Adipocyte (in vitro differentiated cells): ENCODE data around the gene TPO.

Experiments used
- DNase-seq: peaks from one replicate; pipeline ENCODE4 v3.0.0-alpha.2; 2015; ENCODE audit warnings: low read depth
- H3K27me3 ChIP-seq: replicated peaks from 2 replicates; pipeline ENCODE4 v1.7.0; 2013; ENCODE audit warnings: mild to moderate bottlenecking, low read length, moderate library complexity; ENCODE audit not compliant: control insufficient read depth, insufficient read depth
- H3K36me3 ChIP-seq: 2 replicates; pipeline ENCODE4 v1.7.0; 2013; ENCODE audit warnings: low read length, mild to moderate bottlenecking, moderate library complexity; ENCODE audit not compliant: control insufficient read depth, insufficient read depth, severe bottlenecking
- H3K4me1 ChIP-seq: 2 replicates; pipeline ENCODE4 v1.7.0; 2013; ENCODE audit warnings: mild to moderate bottlenecking, low read length, moderate library complexity; ENCODE audit not compliant: control insufficient read depth, insufficient read depth
- H3K4me3 ChIP-seq: 2 replicates; pipeline ENCODE4 v1.7.0; 2013; ENCODE audit warnings: mild to moderate bottlenecking, low read length, moderate library complexity
- H3K9ac ChIP-seq: 2 replicates; pipeline ENCODE4 v1.7.0; 2013; ENCODE audit warnings: mild to moderate bottlenecking, low read length, moderate library complexity
- H3K9me3 ChIP-seq: 2 replicates; pipeline ENCODE4 v1.7.0; 2013; ENCODE audit warnings: mild to moderate bottlenecking, low read length, moderate library complexity; ENCODE audit not compliant: control insufficient read depth

The TPO gene

GRCh38 chr2:1476617-1477195, 63.4 kb downstream of the TPO start:
- no peaks in the 10 kb centered on the region for H3K4me1 ChIP-seq
- no peaks in the 10 kb centered on the region for H3K36me3 ChIP-seq
- no peaks in the 10 kb centered on the region for H3K9me3 ChIP-seq
- no peak overlapping the region for H3K4me3 ChIP-seq
- H3K9ac ChIP-seq, result no peak overlapping the region
- H3K27me3 ChIP-seq, result peaks cover under 1% of the 10 kb centered on the region
- DNase-seq, result no peak

DNA sequence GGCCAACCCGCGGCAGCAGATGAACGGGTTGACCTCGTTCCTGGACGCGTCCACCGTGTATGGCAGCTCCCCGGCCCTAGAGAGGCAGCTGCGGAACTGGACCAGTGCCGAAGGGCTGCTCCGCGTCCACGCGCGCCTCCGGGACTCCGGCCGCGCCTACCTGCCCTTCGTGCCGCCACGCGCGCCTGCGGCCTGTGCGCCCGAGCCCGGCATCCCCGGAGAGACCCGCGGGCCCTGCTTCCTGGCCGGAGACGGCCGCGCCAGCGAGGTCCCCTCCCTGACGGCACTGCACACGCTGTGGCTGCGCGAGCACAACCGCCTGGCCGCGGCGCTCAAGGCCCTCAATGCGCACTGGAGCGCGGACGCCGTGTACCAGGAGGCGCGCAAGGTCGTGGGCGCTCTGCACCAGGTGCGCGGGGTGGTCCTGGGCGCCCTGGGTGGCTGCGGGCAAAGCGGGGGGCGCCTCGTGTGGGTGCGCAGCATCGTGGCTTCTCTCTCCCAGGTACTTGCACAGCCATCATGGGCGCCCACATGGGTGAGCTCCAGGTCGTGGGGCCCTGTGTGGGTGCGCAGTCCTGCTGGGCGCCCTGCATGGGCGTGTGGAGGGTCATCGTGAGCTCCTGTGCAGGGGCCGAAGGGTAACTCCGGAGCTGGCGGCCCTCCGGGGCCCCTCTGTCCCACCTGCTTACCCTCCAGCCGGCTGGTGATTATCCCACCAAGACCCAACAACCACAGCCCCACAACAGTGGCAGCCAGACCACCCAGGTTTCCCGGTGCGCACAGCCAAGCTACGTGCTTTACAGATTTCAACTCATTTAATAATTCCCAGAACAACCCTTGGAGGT, 64.2 kb downstream of the TPO start:
- no peaks in the 10 kb centered on the region for H3K36me3 ChIP-seq
- H3K9me3 ChIP-seq, result no peaks in the 10 kb centered on the region
- DNase-seq, result no peak
- no peak overlapping the region for H3K4me3 ChIP-seq
- peaks cover 3% of the 10 kb centered on the region for H3K27me3 ChIP-seq
- H3K9ac ChIP-seq, result no peak overlapping the region
- no peaks in the 10 kb centered on the region for H3K4me1 ChIP-seq

- Histone ChIP-seq H3K9me3 (no peaks in the 10 kb centered on the region), H3K36me3 (no peaks in the 10 kb centered on the region), H3K4me1 (no peaks in the 10 kb centered on the region), H3K27me3 (peaks cover 3% of the 10 kb centered on the region), H3K9ac (no peak overlapping the region), H3K4me3 (no peak overlapping the region)
- DNase-seq, result no peak
These were observed 65.3 kb downstream of the TPO start for GRCh38 chr2:1478311-1479305.

DNA sequence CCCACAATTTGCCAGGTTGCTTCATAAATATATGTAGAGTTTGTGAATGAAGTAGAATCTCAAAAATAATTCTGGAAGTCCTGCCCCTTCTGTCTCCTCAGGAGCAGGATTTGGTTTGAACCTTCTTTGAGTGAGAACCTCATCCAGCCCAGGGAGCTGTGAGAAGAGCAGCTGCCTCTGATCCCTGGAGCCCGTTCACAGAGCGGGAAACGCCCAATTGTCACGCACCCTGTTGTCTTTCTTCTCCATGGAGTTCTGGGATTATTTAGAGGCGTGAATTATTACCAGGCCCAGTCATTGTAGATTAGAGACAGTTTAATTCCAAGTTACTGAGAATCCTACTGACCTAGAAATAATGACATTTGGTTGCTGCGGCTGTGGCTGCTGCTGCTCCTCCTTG, 66.1 kb downstream of the TPO start:
- Histone ChIP-seq H3K36me3 (no peaks in the 10 kb centered on the region), H3K4me1 (no peaks in the 10 kb centered on the region), H3K4me3 (no peak overlapping the region), H3K27me3 (peaks cover 3% of the 10 kb centered on the region), H3K9me3 (no peaks in the 10 kb centered on the region), H3K9ac (no peak overlapping the region)
- DNase-seq, result no peak

DNA sequence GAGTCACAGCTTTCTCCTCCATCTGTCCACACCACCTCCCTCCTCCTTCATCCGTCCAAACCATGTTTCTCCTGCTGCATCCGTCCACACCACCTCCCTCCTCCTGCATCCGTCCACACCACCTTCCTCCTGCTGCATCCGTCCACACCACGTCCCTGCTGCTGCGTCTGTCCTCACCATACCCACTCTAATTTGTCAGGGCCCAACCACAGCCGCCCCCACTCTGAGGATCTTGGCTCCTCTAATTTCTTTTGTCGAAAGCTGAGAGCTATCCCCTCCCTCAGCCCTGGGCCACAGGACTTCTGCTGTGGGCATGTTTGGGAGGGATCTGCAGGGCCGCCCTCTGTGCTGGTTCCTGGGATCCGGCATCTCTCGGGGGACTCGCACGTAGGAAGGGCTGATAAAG, 67.4 kb downstream of the TPO start:
- Histone ChIP-seq H3K36me3 (no peaks in the 10 kb centered on the region), H3K9me3 (no peaks in the 10 kb centered on the region), H3K4me3 (no peak overlapping the region), H3K27me3 (peaks cover 3% of the 10 kb centered on the region), H3K9ac (no peak overlapping the region), H3K4me1 (no peaks in the 10 kb centered on the region)
- no peak for DNase-seq

DNA sequence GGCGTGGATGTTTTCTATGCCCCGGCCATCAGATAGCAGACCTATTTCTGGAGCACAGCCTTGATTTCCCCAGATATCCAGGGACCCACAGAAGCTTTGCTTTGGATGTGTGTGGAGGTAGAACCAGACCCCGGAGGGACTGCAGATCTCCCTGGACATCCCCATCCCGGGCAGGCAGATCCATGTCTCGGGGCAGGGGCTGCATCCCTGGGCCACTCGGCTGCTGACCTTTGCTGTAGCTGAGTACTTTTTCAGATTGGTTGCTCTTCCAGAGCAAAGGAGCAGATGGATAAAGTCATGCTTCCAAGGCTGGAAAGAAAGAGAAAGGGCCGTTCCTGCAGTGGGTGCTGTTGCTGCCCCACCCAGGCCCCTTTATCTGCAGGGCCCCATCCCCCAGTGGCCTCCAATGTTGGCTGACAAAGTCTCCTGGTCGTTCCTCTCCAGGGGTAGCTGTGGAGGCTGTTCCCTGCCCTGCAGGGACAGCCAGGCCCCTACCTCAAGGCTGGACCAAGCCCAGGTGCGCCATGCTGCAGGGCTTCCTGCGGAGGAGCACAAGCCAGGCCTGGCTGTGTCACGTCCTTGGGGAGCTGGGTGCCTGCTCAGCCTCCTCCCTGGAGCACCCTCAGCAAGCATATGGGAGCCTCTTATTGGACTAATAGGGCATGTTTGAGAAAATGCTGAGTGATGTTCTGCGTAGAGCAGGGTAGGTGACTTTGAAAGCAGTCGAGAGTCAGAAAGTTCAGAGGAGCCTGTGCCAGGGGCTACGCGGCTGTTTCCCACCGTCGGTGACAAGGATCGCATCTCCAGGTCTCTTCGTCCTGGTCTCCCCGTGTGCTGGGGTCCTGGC, 68.4 kb downstream of the TPO start:
- Histone ChIP-seq H3K27me3 (peaks cover 3% of the 10 kb centered on the region), H3K9ac (no peak overlapping the region), H3K9me3 (no peaks in the 10 kb centered on the region), H3K4me3 (no peak overlapping the region), H3K4me1 (no peaks in the 10 kb centered on the region), H3K36me3 (no peaks in the 10 kb centered on the region)
- no peak for DNase-seq

- no peaks in the 10 kb centered on the region for H3K36me3 ChIP-seq
- no peak for DNase-seq
- peaks cover 3% of the 10 kb centered on the region for H3K27me3 ChIP-seq
- H3K9ac ChIP-seq, result no peak overlapping the region
- H3K4me1 ChIP-seq, result no peaks in the 10 kb centered on the region
- no peaks in the 10 kb centered on the region for H3K9me3 ChIP-seq
- H3K4me3 ChIP-seq, result no peak overlapping the region
These were observed 69.0 kb downstream of the TPO start for GRCh38 chr2:1482253-1482675.

DNA sequence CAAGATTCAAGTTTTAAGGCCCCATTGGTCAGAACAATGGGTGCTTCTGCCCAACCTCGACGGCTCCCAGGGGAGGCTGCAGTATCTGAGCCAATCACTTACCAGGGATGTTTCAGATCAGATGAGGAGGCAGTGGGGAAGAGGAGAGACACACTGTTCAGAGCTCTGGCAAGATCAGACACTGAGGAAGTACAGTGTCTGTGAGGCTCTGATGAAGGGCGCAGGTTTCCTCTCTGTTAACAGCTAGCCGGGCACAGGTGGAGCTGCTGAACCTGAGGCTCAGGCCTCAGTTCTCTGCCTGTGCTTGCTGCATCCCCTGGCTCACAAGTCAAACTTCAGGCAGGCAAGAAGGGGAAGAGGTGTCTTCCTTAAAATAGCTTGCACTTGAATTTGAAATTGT, 69.7 kb downstream of the TPO start:
- Histone ChIP-seq H3K4me3 (no peak overlapping the region), H3K27me3 (peaks cover 3% of the 10 kb centered on the region), H3K36me3 (no peaks in the 10 kb centered on the region), H3K4me1 (no peaks in the 10 kb centered on the region), H3K9ac (no peak overlapping the region), H3K9me3 (no peaks in the 10 kb centered on the region)
- no peak for DNase-seq

GRCh38 chr2:1483551-1483950, 70.3 kb downstream of the TPO start:
- no peak overlapping the region for H3K9ac ChIP-seq
- DNase-seq, result no peak
- no peaks in the 10 kb centered on the region for H3K4me1 ChIP-seq
- no peaks in the 10 kb centered on the region for H3K36me3 ChIP-seq
- H3K27me3 ChIP-seq, result peaks cover 3% of the 10 kb centered on the region
- no peak overlapping the region for H3K4me3 ChIP-seq
- H3K9me3 ChIP-seq, result no peaks in the 10 kb centered on the region

GRCh38 chr2:1484131-1484884, 71.0 kb downstream of the TPO start:
- Histone ChIP-seq H3K4me1 (no peaks in the 10 kb centered on the region), H3K27me3 (peaks cover 3% of the 10 kb centered on the region), H3K36me3 (no peaks in the 10 kb centered on the region), H3K9ac (no peak overlapping the region), H3K9me3 (no peaks in the 10 kb centered on the region), H3K4me3 (no peak overlapping the region)
- DNase-seq, result no peak
